Right atrium auricular region (tissue), 2 donors: ENCODE measurements around the gene SAMSN1. TPM values are rescaled to one million over a fixed set of nuclear protein-coding genes. Genes with fewer than 3 reads are reported as not detected.

Experiments used
- DNase-seq: peaks from one replicate; pipeline ENCODE4 v3.0.0-alpha.2; 2019; ENCODE audit warnings: low spot score
- H3K27ac ChIP-seq, 2 donors: fragments of 200-600 bp; sonication (generic); 1 replicate in 1 of 2; 2 replicates in 1 of 2; pipeline ENCODE4 v1.5.1; 2016 to 2019
- H3K27me3 ChIP-seq, 2 donors: fragments of 200-600 bp; sonication (generic); one replicate each; pipeline versions ENCODE4 v1.5.1 to v1.6.0; 2017 to 2019
- H3K36me3 ChIP-seq: fragments of 200-600 bp; sonication (generic); one replicate; pipeline ENCODE4 v1.5.1; 2016
- H3K4me1 ChIP-seq, 2 donors: fragments of 200-600 bp; sonication (generic); one replicate each; pipeline versions ENCODE4 v1.5.1 to v1.6.0; 2017 to 2019
- H3K4me3 ChIP-seq, 2 donors: fragments of 200-600 bp; sonication (generic); 1 replicate in 1 of 2; 2 replicates in 1 of 2; pipeline ENCODE4 v1.5.1; 2017 to 2019; ENCODE audit warnings: mild to moderate bottlenecking in 1 of 2, moderate library complexity in 1 of 2
- H3K9me3 ChIP-seq, 2 donors: fragments of 200-600 bp; sonication (generic); one replicate each; pipeline ENCODE4 v1.5.1; 2019
- CTCF ChIP-seq, 2 donors: fragments of 200-600 bp; sonication (generic); IDR thresholded peaks; one replicate each; pipeline ENCODE4 v1.5.1; 2019; ENCODE audit warnings: antibody characterized with exemption in 2 of 2
- total RNA-seq, 2 donors: library from RNA; depleted of rRNA; stranded (reverse); fragments of >200 nt; gene quantifications; one replicate each; pipeline ENCODE4 v1.1.0, GENCODE V29; 2016

SAMSN1 gene
- total RNA-seq, 2 donors from 2014 or later: 3.2 to 3.7 TPM

GRCh38 chr21:14452727-14453241, 93.3 kb downstream of the SAMSN1 start:
- TF ChIP-seq CTCF (IDR thresholded peaks at IDR 0.05): no peak

GRCh38 chr21:14452031-14452726, 93.9 kb downstream of the SAMSN1 start:
- no peak for TF ChIP-seq CTCF (IDR thresholded peaks at IDR 0.05)
- Histone ChIP-seq H3K9me3 (no peaks in the 10 kb centered on the region), H3K36me3 (no peaks in the 10 kb centered on the region), H3K4me1 (peaks cover 0 to 7% of the 10 kb centered on the region in 2 donors), H3K27me3 (no peaks in the 10 kb centered on the region), H3K4me3 (no peak overlapping the region), H3K27ac (no peak overlapping the region)
- DNase-seq: no peak

More at GRCh38 chr21:14452727-14453241, 93.3 kb downstream of the SAMSN1 start:
- peaks cover 0 to 7% of the 10 kb centered on the region in 2 donors for H3K4me1 ChIP-seq
- H3K27ac ChIP-seq: no peak overlapping the region
- H3K4me3 ChIP-seq: no peak overlapping the region
- no peaks in the 10 kb centered on the region for H3K27me3 ChIP-seq
- H3K9me3 ChIP-seq: no peaks in the 10 kb centered on the region
- no peaks in the 10 kb centered on the region for H3K36me3 ChIP-seq
- DNase-seq: no peak

- no peak for DNase-seq
Observed at GRCh38 chr21:14451546-14451945, 94.6 kb downstream of the SAMSN1 start.

GRCh38 chr21:14448784-14449183, 97.3 kb downstream of the SAMSN1 start:
- no peaks in the 10 kb centered on the region for H3K27me3 ChIP-seq

More at GRCh38 chr21:14451546-14451945, 94.6 kb downstream of the SAMSN1 start:
- peaks cover 0 to 7% of the 10 kb centered on the region in 2 donors for H3K4me1 ChIP-seq
- no peak overlapping the region for H3K27ac ChIP-seq
- no peaks in the 10 kb centered on the region for H3K27me3 ChIP-seq
- no peak overlapping the region for H3K4me3 ChIP-seq
- no peaks in the 10 kb centered on the region for H3K36me3 ChIP-seq
- TF ChIP-seq CTCF (IDR thresholded peaks at IDR 0.05): no peak
- no peaks in the 10 kb centered on the region for H3K9me3 ChIP-seq

GRCh38 chr21:14438211-14438610, 107.9 kb downstream of the SAMSN1 start:
- DNase-seq: no peak
- Histone ChIP-seq H3K36me3 (no peaks in the 10 kb centered on the region), H3K27me3 (no peaks in the 10 kb centered on the region), H3K4me3 (no peak overlapping the region), H3K4me1 (no peaks in the 10 kb centered on the region), H3K27ac (no peak overlapping the region), H3K9me3 (no peaks in the 10 kb centered on the region)
- TF ChIP-seq CTCF (IDR thresholded peaks at IDR 0.05): no peak

More at GRCh38 chr21:14448784-14449183, 97.3 kb downstream of the SAMSN1 start:
- no peak overlapping the region for H3K27ac ChIP-seq
- no peaks in the 10 kb centered on the region for H3K36me3 ChIP-seq
- H3K4me3 ChIP-seq: no peak overlapping the region
- peaks cover 0 to 1% of the 10 kb centered on the region in 2 donors for H3K4me1 ChIP-seq
- DNase-seq: no peak
- TF ChIP-seq CTCF (IDR thresholded peaks at IDR 0.05): no peak
- no peaks in the 10 kb centered on the region for H3K9me3 ChIP-seq
